Erythroblast (primary cell): ENCODE results near the gene NEK3.
"Not testable (repeated sequence)": the region's sequence is repeated elsewhere in the genome, so short reads cannot be mapped to it uniquely, and the experiment has no call there.

Source experiments
- DNase-seq, 2 experiments: peaks; one replicate each; lab custom pipeline; 2025; lab: John Stamatoyannopoulos, UW
- GATA1 ChIP-seq: IDR thresholded peaks from 2 replicates; pipeline ENCODE4 v1.6.1; 2011; ENCODE audit warnings: low read depth, mild to moderate bottlenecking, control low read depth, low read length, moderate library complexity
- POLR2A ChIP-seq: IDR thresholded peaks from 2 replicates; pipeline ENCODE4 v1.6.1; 2011; ENCODE audit warnings: mild to moderate bottlenecking, low read length

Gene NEK3, protein sequence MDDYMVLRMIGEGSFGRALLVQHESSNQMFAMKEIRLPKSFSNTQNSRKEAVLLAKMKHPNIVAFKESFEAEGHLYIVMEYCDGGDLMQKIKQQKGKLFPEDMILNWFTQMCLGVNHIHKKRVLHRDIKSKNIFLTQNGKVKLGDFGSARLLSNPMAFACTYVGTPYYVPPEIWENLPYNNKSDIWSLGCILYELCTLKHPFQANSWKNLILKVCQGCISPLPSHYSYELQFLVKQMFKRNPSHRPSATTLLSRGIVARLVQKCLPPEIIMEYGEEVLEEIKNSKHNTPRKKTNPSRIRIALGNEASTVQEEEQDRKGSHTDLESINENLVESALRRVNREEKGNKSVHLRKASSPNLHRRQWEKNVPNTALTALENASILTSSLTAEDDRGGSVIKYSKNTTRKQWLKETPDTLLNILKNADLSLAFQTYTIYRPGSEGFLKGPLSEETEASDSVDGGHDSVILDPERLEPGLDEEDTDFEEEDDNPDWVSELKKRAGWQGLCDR

DNA sequence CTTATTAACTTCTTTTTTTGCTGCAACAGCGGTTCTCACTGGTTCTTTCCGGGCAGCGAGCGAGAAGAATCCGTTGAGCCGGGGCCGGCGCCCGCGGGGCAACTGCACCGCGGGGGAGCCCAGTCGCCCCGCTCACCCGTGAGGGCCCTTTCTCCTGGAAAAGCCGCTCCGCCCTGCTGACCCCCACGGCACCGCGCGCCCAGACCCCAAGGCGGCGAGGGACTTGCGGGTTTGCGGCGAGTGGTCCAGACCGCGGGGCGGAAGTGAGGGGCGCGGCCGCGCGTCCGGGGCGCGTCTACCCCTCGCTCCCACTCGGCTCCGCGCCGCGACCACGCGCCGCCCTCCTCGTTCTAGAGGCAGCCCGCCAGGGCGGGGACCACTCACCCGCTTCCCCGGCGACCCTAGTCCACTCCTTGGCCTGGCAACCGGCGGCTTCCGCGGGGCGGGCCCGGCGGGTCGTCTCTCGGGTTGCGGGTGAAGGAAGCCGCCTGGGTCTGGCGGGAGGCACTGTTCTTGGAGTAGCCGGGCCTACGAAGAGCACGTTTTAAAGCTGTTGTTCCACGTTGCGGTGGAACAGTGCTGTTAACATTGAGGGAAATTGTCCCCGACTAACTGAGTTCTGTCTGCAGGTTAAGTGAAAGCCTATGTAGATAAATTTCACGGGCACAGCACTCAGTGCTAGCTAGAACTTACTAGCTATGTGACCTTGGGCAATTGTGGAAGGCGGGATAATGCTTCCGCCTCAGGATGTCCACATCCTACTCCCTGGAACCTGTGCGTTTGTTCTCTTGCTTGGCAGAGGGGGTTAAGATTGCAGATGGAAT lies at the start of gene NEK3:
TSS of gene NEK3 (minus strand) at position 439 of the 824 bp plus-strand sequence. CDS start 3,406 bp downstream, outside the sequence.
- TF ChIP-seq GATA1 (no peak), POLR2A (peak; percentile 54)
- peak; percentile 69 to 72 for DNase-seq

DNA sequence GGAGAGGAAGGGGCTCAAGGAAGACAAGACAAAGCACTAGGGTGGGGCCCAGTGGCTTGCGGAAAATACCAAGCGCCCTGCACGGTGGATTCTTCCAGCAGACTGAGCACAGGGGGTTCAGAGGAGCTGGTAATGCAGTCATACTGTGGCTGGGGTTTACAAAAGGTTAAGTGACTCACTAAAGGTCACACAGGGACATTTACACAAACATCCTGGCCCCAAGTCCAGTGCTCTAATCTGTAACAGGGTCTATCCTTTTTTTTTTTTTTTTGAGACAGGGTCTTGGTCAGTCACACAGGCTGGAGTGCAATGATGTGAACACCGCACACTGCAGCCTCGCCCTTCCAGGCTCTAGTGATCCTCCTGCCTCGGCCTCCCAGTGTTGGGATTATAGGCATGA lies 49.0 kb upstream of the NEK3 start:
- not testable (repeated sequence) for DNase-seq

DNA sequence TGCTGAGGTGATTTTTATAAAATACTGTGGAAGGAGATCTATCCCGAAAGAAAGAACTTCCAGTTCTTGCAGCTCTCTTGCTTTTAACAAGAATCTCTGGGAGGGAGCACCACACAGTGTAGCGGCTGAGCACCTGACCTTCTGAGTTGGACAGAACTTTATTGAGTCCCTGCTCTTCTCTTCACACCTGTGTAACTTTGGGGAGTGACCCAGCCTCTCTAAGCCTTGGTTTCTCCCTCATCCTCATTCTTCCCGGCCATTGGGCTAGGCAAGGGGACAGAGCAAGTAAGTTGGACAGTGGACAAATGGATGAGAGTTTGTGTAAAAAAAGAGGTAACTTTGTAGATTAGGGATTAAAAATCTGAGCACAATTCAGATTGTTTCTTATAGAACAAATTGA lies 48.5 kb upstream of the NEK3 start:
- not testable (repeated sequence) for DNase-seq

DNA sequence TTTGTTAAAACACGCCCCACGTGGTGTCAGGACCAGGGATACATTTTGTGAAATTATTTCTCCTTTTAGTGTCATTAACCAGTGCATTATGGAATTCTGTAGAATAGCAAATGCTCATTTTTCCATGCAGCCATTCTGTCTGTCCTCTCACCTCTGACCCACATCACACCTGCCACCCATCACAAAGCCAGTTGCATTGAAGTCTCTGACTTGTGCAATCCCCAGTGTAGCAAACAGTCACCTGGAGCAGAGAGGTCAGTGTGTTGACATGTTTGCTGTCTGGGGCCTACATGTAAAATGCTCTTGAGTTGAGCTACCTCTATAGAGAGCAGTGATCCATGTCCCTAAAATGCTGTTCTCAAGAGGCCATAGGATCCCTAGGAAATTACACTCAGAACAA lies 47.9 kb upstream of the NEK3 start:
- not testable (repeated sequence) for DNase-seq

DNA sequence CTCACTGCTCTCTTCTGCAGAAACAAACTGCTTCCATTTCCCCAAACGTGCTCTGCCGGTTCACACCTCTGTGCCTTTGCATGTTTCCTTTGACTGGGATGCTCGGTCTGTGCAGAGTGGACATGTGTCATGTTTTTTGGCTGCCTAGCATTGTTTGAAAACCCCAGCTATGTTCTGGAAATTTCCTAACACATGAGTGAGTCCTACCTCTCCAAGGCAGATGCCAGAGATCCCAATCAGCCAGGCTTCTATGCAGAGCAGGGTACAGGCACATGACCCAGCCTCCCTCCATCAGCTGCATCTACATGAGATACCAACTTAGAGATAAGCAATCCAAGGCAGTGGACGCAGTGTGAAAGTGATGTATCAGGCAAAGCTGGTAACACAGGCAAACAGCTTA lies 45.1 kb upstream of the NEK3 start:
- DNase-seq, result peak in 1 of 2 experiments; percentile 8

DNA sequence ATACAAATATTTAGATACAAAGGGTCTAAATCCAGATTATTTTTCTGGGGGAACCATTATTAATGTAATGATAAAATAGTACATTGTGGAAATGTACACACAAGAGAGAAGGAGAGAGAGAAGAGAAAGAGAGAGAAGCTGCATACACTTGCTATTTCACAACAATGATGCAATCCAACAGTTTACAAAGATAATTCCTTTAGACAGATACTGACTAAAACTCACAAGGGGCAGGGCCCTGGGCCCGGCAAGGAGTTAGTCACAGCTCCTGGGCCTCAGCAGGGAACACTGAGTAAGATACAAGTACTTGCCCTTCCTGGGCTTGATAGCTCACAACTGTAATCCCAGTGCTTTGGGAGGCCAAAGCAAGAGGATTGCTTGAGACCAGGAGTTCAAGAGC lies 44.5 kb upstream of the NEK3 start:
- peak; percentile 66 to 83 for DNase-seq

DNA sequence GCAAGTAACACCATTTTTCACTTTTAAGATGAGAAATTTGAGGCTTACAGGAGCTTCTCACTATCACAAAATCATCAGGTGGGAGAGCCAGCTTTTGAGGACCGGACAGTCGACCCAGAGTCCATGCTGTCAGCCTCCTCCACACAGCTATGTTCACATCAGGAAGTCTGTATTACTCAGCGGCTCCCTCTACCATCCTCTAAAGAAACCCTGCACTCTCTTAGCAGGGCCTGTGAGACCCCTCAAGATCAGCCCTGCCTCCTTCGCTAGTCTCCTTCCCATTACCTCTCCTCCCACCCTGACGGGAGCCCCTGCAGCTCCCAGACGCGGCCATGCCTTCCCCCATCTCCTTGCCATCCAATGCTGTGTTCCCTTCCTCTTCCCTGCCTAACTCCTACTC lies 43.1 kb upstream of the NEK3 start:
- DNase-seq, result not testable (repeated sequence)

DNA sequence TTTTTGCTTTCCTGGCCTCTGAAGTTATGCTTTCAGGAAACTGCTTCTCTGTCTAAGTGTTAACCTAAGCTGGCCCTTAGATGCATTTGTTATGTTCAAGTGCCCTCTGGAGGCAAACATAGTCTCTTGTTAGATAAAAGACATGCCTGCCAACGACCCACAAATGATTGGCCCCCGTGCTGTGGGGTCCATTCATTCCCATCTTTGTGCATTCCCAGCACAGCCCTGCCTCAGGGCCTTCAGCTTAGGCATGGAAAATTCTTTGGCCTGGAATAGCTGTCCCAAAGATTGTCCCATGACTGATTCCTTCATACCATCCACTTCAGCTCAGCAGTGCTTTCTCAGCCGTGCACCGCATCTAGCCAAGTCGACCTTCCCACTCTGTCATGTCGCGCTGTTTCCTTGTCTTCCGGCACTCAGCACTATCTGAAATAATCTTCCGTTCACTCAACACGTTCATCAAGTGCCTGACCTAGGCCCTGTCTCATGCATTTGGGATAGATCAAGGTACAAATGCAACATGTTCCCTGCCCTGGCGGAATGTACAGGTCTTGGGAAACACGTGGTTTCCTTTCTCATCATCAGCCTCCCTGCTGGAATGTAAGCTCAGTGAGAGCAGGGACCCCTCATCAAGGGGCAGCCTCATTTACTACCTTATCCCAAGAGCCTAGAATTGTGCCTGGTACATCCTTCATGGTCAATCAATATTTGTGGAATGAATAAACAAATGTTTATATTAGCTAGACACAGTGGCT lies 42.2 kb upstream of the NEK3 start:
- peak; percentile 63 to 70 for DNase-seq

DNA sequence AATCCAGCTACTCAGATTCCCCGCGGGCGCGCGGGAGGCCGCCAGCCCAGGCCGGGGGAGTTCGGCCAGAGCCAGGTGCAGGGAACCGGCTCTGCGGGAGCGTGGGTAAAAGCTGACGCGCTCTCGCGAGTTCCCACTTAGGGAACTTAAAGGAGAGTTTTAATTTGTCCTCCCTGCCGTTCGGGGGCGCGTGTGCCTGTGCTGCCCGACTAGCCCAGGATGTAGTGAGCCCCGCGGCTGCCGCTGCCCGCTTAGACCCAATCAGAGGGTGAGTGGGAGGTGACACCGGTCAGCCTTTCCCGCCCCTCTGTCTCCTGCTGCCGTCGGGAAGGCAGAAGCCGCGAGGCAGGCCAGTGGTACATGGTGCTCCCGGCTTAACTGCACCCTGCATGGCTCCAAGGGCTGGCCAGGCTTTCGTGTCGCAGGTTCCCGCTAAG lies 36.0 kb upstream of the NEK3 start:
- TF ChIP-seq POLR2A, result no peak
- TF ChIP-seq GATA1, result no peak

DNA sequence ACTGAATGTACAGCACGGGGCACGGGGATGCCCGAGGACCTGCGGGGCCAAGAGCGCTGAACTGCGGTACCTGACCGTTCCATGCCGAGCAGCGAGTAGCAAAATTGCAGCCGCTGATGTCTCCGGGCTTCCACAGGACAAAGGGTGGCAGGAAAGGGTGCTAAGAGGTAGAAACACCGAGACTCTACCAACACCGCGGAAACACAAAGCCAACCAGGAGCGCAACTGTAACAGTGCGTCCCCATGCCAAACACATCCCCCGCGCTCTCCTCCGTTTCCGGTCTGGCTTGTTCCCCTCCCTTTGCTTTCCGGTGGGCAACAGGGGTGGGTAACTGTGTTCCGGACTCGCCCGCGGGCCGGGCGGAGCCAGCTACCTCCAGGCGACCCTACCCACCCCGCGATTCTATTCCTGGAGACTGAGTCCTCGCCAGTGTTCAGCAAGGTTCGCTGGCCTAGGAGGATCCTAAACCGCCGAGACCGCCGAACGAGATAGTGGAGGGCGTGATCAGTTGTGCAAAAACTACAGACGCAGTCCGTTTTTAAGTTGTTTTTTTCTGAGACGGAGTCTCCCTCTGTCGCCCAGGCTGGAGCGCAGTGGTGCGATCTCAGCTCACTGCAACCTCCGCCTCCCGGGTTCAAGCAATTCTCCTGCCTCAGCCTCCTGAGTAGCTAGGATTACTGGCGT lies 34.9 kb upstream of the NEK3 start:
- DNase-seq, result peak; percentile 91 to 94
- peak; percentile 93 for TF ChIP-seq POLR2A
- no peak for TF ChIP-seq GATA1

More for the DNA sequence above, 36.0 kb upstream of the NEK3 start:
- DNase-seq, result peak; percentile 63 to 73

DNA sequence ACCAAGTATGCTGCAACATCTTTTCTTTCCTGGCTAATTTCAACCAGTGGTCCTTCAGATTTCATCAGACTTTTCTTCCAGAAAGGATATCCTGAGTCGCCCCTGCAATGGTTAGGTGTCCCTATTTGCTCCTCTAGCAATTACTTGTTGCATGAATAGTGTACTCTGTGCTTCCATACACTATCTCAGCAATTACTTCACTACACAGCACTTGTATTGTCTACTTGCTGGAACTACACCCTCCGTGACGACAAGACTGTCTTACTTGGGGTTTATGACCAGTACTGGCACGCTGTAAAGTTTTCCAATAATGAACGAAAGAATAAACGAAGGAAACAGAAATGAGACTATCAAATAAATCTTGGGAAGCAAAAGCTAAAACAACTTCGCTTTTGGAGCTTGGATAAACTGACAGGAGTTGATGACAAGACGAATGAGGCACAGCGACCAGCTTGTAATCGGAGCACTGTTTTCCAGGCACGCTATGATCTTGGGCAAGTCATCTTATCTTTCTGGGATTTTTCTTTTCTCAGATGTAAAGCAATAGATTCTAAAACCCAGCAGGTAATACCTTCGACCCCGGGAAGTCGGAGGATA lies 34.3 kb upstream of the NEK3 start:
- DNase-seq, result peak; percentile 69 to 75

DNA sequence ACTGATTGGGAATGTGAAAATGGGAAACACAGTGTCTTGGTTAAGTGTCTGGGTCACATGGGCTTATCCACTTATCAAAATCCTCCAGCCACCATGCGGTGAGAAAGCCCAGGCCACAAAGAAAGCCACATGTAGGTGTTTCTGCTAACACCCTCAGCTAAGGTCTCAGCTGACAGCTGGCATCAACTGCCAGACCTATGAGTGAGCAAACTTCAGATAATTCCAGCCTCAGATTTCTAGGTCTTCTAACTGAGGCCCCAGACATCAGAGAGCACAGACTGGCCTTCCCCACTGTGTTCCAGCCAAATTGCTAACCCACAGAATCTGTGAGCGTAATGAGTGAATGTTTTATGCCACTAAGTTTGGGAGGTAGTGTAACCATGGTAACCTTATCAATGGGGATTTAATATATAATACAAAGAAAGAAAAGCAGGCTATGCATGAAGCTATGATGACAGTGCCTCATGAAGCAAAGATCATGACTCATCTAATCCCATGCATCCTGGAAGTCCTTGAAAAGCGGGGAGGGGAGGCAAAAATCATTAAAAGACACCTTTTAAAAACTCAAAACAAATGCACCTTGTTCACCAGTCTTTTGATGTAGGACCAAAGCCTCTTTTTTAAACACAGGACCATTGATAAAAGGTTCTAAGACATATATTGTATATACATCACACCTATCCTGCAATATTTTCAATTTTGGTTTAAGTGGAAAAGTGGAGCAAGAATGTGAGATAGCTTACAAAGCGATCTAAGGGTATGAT lies 28.2 kb upstream of the NEK3 start:
- peak; percentile 55 to 82 for DNase-seq

DNA sequence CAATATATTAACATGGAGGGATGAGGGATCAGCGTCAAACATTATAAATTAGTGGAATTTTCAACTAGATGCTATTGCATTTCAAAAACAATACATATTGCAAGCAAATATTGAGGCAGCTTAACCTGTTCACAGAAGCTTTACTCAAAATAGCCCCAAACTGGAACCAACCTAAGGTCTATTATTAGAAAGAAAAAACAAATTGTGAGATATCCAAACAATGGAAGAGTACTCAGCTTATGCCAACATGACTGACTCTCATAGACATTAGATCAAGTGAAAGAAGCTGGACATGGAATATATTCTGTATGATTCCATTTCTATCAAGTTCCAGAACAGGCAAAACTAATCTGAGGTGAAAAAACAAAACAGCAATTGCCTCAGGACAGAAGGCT lies 27.6 kb upstream of the NEK3 start:
- no peak for DNase-seq
- no peak for TF ChIP-seq POLR2A
- no peak for TF ChIP-seq GATA1

DNA sequence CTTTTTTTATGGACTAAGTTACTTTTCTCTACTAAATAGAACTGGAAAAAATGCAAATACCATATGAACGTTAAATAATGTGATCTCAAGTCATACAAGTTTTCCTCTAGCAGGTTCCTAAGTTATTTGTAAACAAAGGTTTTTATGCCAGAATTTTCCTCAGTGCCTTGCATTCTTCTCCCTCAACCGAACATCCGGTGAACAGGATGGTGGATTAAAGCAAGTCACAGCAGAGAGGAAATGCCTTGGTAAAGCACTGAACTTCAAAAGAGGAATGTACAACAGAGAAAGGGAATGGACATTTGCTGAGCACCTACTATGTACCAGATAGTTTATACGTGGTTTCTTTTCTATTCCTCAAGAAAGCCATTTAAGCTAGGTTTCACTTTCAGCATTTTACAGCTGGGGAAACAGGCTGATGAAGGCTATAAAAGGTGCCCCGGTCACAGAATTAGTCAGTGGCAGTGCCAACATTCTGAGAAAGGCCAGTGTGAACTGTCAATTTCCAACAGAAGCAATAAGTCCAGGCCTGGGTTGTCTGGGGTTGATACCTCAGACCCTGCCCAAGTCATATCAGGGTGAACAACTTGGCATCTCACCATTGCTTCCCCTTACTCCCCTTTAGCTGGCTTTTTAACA lies 22.0 kb upstream of the NEK3 start:
- DNase-seq, result not testable (repeated sequence)
